Stimulated activated CD8-positive, alpha-beta memory T cell treated with anti-CD3 and anti-CD28 coated beads, Interleukin-12 subunit alpha, Interleukin-12 subunit beta, amount 100 ng/mL, for 24 hours (primary cell): Measurements from ENCODE around the gene PRAF2.

ENCODE experiments used
- DNase-seq: peaks from one replicate; pipeline ENCODE4 v3.0.0-alpha.2; 2020; ENCODE audit errors: extremely low read depth

PRAF2 gene

GRCh38 chrX:49072712-49073095, 1.1 kb downstream of the PRAF2 start:
- DNase-seq = no peak

GRCh38 chrX:49071877-49072711, 1.7 kb downstream of the PRAF2 start:
- DNase-seq = no peak

GRCh38 chrX:49070988-49071387, 2.8 kb downstream of the PRAF2 start:
- DNase-seq = no peak

- DNase-seq = no peak
Measured at GRCh38 chrX:49069038-49069437, 4.8 kb downstream of the PRAF2 start.

GRCh38 chrX:49067285-49068120, 6.3 kb downstream of the PRAF2 start:
- no peak for DNase-seq

- DNase-seq = no peak
Measured at GRCh38 chrX:49066690-49067089, 7.1 kb downstream of the PRAF2 start.

GRCh38 chrX:49066278-49066677, 7.5 kb downstream of the PRAF2 start:
- no peak for DNase-seq

- DNase-seq = no peak
Measured at GRCh38 chrX:49064735-49065134, 9.1 kb downstream of the PRAF2 start.

GRCh38 chrX:49064303-49064702, 9.5 kb downstream of the PRAF2 start:
- no peak for DNase-seq

GRCh38 chrX:49063715-49064114, 10.1 kb downstream of the PRAF2 start:
- no peak for DNase-seq

- no peak for DNase-seq
Measured at GRCh38 chrX:49061916-49062315, 11.9 kb downstream of the PRAF2 start.

- DNase-seq = no peak
Measured at GRCh38 chrX:49061490-49061889, 12.3 kb downstream of the PRAF2 start.

GRCh38 chrX:49060914-49061313, 12.9 kb downstream of the PRAF2 start:
- DNase-seq = no peak

- no peak for DNase-seq
Measured at GRCh38 chrX:49059681-49060085, 14.1 kb downstream of the PRAF2 start.

GRCh38 chrX:49059201-49059600, 14.6 kb downstream of the PRAF2 start:
- DNase-seq = no peak

GRCh38 chrX:49058794-49059193, 15.0 kb downstream of the PRAF2 start, which contains the start of gene CCDC120:
CCDC120 (plus strand) TSS chrX:49058999; CDS start chrX:49062042, 3,043 bp downstream.
- no peak for DNase-seq

GRCh38 chrX:49054073-49054762, 19.6 kb downstream of the PRAF2 start:
- no peak for DNase-seq

- DNase-seq = no peak
Measured at GRCh38 chrX:49053223-49054072, 20.4 kb downstream of the PRAF2 start.

- no peak for DNase-seq
Measured at GRCh38 chrX:49043987-49044281, 29.9 kb downstream of the PRAF2 start.

- peak; percentile 82 for DNase-seq
Measured at GRCh38 chrX:49043220-49043986, 30.4 kb downstream of the PRAF2 start, which contains the start of gene TFE3. TFE3 (minus strand) TSS chrX:49043357; CDS start chrX:49043226, 131 bp downstream.
